Nephron progenitor cell (in vitro differentiated cells): Measurements from ENCODE around the gene SIRT7.

Experiments used
- DNase-seq: peaks from one replicate; pipeline ENCODE4 v3.0.0; 2021
- H3K27ac Mint-ChIP-seq: 2 replicates; pipeline ENCODE4 v1.8.0; 2021; ENCODE audit warnings: mild to moderate bottlenecking, moderate library complexity, mixed read lengths
- H3K27me3 Mint-ChIP-seq: 2 replicates; pipeline ENCODE4 v1.8.0; 2021; ENCODE audit warnings: mild to moderate bottlenecking, low read depth, mixed read lengths; ENCODE audit not compliant: poor library complexity
- H3K36me3 Mint-ChIP-seq: 2 replicates; pipeline ENCODE4 v1.8.0; 2021; ENCODE audit warnings: low read depth, mixed read lengths
- H3K4me1 Mint-ChIP-seq: 2 replicates; pipeline ENCODE4 v1.8.0; 2021; ENCODE audit warnings: mixed read lengths
- H3K4me3 Mint-ChIP-seq: 2 replicates; pipeline ENCODE4 v1.8.0; 2021; ENCODE audit warnings: mild to moderate bottlenecking, moderate library complexity, mixed read lengths
- H3K9me3 Mint-ChIP-seq: 2 replicates; pipeline ENCODE4 v1.8.0; 2021; ENCODE audit warnings: mild to moderate bottlenecking, moderate library complexity, mixed read lengths
- CTCF ChIP-seq: fragments of 200-600 bp; sonication (generic); IDR thresholded peaks from 2 replicates; pipeline ENCODE4 v1.5.0; 2021; ENCODE audit warnings: antibody characterized with exemption

SIRT7 gene

GRCh38 chr17:81916234-81917001, 1.6 kb downstream of the SIRT7 start:
- Mint-ChIP-seq H3K36me3 (peaks cover 21% of the 10 kb centered on the region), H3K9me3 (no peaks in the 10 kb centered on the region), H3K27ac (no peak overlapping the region), H3K4me1 (peaks cover 21% of the 10 kb centered on the region), H3K27me3 (peaks cover 6% of the 10 kb centered on the region), H3K4me3 (peak overlapping the region; percentile 83)
- no peak for DNase-seq
- TF ChIP-seq CTCF: no peak

GRCh38 chr17:81915331-81915730, 2.6 kb downstream of the SIRT7 start:
- no peak for DNase-seq
- Mint-ChIP-seq H3K36me3 (peaks cover 16% of the 10 kb centered on the region), H3K4me1 (peaks cover 16% of the 10 kb centered on the region), H3K27ac (no peak overlapping the region), H3K9me3 (no peaks in the 10 kb centered on the region), H3K27me3 (peaks cover 6% of the 10 kb centered on the region), H3K4me3 (no peak overlapping the region)
- no peak for TF ChIP-seq CTCF

GRCh38 chr17:81914103-81914850, 3.7 kb downstream of the SIRT7 start:
- no peak for DNase-seq
- Mint-ChIP-seq H3K9me3 (no peaks in the 10 kb centered on the region), H3K27ac (no peak overlapping the region), H3K36me3 (peaks cover 16% of the 10 kb centered on the region), H3K4me3 (no peak overlapping the region), H3K27me3 (peaks cover 6% of the 10 kb centered on the region), H3K4me1 (peaks cover 21% of the 10 kb centered on the region)
- TF ChIP-seq CTCF: no peak

- no peak overlapping the region for H3K4me3 Mint-ChIP-seq
- peaks cover 16% of the 10 kb centered on the region for H3K36me3 Mint-ChIP-seq
- TF ChIP-seq CTCF: no peak
- no peak for DNase-seq
- no peaks in the 10 kb centered on the region for H3K9me3 Mint-ChIP-seq
- H3K4me1 Mint-ChIP-seq: peaks cover 20% of the 10 kb centered on the region
- H3K27me3 Mint-ChIP-seq: peaks cover 6% of the 10 kb centered on the region
- no peak overlapping the region for H3K27ac Mint-ChIP-seq
Observed at GRCh38 chr17:81913394-81914102, 4.4 kb downstream of the SIRT7 start.

GRCh38 chr17:81912441-81913309, 5.3 kb downstream of the SIRT7 start:
- H3K9me3 Mint-ChIP-seq: no peaks in the 10 kb centered on the region
- no peak for TF ChIP-seq CTCF
- H3K4me1 Mint-ChIP-seq: peaks cover 15% of the 10 kb centered on the region
- peaks cover 6% of the 10 kb centered on the region for H3K27me3 Mint-ChIP-seq
- H3K4me3 Mint-ChIP-seq: peak overlapping the region; percentile 6
- H3K27ac Mint-ChIP-seq: no peak overlapping the region
- peaks cover 16% of the 10 kb centered on the region for H3K36me3 Mint-ChIP-seq
- no peak for DNase-seq
